NCI-H1048 (cell line): ENCODE measurements around the gene NEO1.

Experiments used
- DNase-seq: peaks from one replicate; lab custom pipeline; 2025; lab: John Stamatoyannopoulos, UW

NEO1 gene

GRCh38 chr15:73031648-73032047 lies 20.6 kb upstream of the NEO1 start:
- no peak for DNase-seq

GRCh38 chr15:73033611-73034010 lies 18.7 kb upstream of the NEO1 start:
- DNase-seq, result no peak

- no peak for DNase-seq
Observed at GRCh38 chr15:73034221-73034620, 18.0 kb upstream of the NEO1 start.

- DNase-seq, result no peak
Observed at GRCh38 chr15:73035221-73035620, 17.0 kb upstream of the NEO1 start.

- DNase-seq, result no peak
Observed at GRCh38 chr15:73038220-73038619, 14.0 kb upstream of the NEO1 start.

GRCh38 chr15:73046073-73046472 lies 6.2 kb upstream of the NEO1 start:
- DNase-seq, result no peak

GRCh38 chr15:73047882-73048281 lies 4.4 kb upstream of the NEO1 start:
- DNase-seq, result no peak

GRCh38 chr15:73048624-73049295 lies 3.5 kb upstream of the NEO1 start:
- DNase-seq, result no peak

- no peak for DNase-seq
Observed at GRCh38 chr15:73049564-73050215, 2.6 kb upstream of the NEO1 start.

GRCh38 chr15:73050561-73051295 lies 1.5 kb upstream of the NEO1 start:
- no peak for DNase-seq

GRCh38 chr15:73051391-73051806 lies 864 bp upstream of the NEO1 start:
- DNase-seq, result no peak

- no peak for DNase-seq
Observed at GRCh38 chr15:73052653-73053397, 562 bp downstream of the NEO1 start.

GRCh38 chr15:73053398-73053723 lies 1.1 kb downstream of the NEO1 start:
- no peak for DNase-seq

GRCh38 chr15:73054417-73054953 lies 2.2 kb downstream of the NEO1 start:
- no peak for DNase-seq

GRCh38 chr15:73056460-73056859 lies 4.2 kb downstream of the NEO1 start:
- DNase-seq, result no peak

GRCh38 chr15:73058437-73058836 lies 6.2 kb downstream of the NEO1 start:
- DNase-seq, result no peak

- no peak for DNase-seq
Observed at GRCh38 chr15:73065114-73065513, 12.9 kb downstream of the NEO1 start.

GRCh38 chr15:73069109-73069508 lies 16.8 kb downstream of the NEO1 start:
- no peak for DNase-seq

GRCh38 chr15:73072894-73073293 lies 20.6 kb downstream of the NEO1 start:
- no peak for DNase-seq

GRCh38 chr15:73074241-73074640 lies 22.0 kb downstream of the NEO1 start:
- no peak for DNase-seq

- DNase-seq, result no peak
Observed at GRCh38 chr15:73075160-73075859, 23.0 kb downstream of the NEO1 start.

- DNase-seq, result no peak
Observed at GRCh38 chr15:73078291-73078690, 26.0 kb downstream of the NEO1 start.
